Measurements from ENCODE around the gene IRS2.

IRS2 gene

DNA sequence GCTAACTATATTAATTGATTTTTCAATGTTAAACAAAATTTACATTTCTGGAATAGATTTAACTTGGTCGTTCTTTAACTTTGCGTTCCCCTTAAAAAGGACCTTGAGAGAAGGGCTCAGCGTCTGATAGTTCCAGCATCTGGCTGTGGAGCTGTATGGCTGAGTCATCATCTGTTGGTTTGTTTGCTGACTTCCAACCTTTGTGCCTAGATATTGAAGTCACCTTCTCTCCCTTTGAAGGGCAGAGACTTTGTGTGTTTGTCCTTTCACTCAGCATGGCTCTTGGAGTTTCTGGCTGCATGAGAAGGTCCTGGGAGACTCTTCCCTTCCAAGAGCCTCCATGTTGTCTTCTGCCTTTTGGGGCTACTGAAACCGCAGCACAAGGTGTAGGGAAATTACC is 16.6 kb upstream of the IRS2 start:
- no peak for DNase-seq

DNA sequence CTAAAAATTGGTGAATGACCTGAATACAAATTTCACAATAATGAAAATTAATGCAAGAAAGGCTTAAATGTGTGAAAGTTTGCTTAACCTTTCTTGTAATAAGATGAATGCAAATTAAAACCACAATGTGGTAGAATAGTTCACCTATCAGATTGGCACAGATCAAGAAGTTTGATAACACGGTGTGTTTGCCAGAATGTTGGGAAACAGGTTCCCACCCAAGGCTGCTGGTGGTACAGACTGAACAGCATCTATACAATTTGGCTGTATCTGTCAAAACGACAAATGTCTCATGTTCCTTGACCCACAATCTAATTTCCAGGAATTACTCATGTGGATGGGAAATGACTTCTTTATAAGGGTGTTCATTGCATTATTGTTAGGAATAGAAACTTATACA is 8.6 kb upstream of the IRS2 start:
- DNase-seq, result no peak

DNA sequence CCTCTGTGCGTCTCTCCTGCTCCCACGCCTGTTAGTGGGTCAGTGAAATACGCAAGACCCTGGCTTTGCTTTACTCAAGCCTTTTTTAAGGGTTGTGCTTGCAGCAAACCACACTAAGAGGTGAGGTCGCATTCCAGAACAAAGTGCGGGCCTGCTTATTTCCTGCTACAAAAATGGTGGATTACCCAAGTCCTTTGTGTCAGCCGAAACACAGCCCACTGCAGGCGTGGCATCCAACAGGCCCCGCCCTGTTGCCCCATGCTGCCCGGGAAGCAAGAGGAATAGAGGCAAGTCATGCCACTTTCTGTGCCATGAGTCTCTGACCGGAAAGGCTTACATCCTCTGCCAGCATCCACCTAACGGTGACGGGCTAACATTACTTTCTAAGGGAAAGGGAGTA is 7.7 kb upstream of the IRS2 start:
- no peak for DNase-seq

DNA sequence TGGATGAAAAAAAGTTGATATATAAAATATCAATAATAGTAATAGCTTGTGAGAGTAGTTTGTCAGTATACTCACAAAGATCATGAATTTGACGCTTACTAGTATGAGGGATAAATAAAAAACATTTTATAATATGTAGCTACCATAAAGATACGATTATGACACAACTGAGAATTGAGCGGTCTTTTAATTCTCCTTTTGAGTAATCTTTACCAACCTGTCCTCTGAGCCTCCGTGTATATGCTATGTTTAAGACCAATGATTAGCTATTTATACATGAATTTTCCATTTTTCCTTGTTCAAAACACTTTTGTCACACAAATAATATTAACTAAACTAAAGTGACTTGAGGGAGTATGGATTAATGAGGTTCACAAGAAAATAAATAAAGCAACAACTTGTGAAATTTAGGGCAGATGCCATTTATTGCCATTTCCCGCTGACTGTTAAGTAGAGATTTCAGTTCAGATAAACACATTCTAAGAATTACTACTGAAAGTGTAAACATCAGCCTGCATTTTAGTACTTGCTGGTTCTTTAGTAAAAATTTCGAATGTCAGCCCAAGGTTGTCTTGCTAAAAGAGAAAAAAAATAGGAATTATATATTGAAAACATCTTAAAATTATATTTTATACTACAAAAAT is 6.2 kb upstream of the IRS2 start:
- DNase-seq, result no peak

DNA sequence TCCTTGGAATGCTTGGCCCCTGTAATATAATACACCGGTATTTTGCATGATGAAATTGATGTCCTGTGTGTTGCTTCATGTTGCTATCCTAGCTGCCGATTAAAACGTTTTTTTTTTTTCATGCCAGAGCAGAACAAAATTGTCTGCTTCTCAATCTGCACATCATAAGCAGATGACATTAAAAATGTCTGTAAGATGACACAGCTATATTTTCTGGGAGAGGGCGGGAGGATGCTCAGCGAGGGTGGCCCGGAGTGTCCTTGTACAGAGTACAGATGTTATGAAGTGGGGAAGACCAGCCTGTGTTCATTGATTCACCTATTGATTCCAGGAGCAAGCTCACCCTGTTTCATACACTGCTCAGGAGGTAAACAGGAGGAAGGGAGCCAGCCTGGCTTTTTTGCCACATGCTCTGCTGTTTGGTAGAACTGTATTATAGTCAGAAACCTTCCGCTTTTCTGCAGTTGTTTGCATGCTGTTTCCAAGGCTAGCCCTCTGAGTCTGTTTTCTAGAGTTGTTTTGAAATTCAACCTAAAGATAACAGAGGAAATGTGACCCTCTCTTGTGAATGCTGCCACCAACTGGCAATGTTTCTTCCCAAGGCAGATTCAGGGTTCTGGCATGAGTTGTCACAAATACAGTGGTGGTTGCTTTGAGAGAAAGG is 4.7 kb upstream of the IRS2 start:
- DNase-seq, result no peak

DNA sequence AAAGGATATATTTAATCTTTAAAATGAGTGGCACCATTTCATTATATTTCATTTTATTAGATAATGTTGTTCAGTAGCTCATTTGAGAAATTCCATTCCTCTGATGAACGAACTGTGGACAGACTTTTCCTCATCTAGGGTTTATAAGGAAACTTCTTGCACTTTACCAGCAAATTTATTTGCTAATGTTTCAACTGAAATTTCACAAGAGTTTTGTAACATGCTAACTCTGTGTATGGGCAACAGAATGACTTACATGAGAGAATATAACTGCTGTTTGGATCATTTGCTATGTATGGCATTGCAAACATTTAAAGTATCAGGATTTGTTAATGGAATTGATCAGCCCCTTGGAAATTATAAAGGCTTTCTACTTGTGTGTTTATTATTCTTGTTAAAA is 3.7 kb upstream of the IRS2 start:
- DNase-seq, result no peak

DNA sequence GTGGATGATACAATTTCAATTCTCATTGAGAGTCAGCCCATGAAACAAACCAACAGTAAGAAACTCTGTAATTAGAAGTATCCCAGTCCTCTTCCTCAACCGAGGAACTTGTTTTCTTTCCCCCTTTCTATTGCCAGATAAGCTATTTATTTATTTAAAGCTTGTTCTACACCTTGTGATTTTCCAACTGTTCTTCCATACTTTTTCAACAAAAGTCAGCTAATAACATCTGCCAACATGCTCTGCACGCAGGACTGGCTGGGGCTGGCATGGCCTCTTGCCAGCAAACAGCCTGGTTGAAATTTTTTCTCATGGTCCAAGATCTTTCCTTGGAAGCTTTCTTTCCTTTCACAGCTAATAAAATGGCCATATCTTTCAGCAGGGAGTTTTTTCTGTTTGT is 2.9 kb upstream of the IRS2 start:
- DNase-seq, result no peak

DNA sequence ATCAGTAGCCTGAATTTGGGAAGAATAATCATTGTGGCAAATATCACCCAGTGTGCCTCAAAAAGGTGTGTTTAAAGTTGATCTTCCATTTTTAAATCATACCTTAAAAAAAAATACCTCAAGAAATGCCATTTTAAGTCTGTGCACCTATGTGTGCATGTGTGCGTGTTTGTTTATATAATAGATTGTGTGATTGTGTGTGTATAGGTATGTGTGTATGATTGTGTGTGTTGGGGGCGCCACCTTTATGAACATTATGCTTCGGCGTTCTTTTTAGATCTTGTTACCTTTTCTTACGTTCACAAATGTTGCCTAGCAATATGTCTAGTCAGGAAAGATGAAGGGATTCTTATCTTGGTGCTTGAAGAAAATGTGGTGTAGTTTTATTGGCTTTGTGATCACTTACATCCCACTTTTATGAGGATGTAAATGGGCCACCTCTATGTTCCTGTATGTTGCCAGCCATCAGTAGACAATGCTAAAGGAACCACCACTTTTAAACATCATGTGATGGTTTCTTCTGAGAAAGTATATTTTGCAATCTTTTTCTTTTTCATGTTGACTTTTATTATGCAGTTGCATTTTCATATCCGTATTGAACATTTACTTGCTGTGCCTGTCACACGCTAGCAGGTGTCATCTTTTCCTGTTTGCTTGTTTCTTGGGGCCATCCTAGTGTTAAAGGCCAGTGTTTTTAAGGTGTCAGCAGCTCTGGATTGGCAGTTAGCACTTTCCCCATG is 2.2 kb upstream of the IRS2 start:
- no peak for DNase-seq

DNA sequence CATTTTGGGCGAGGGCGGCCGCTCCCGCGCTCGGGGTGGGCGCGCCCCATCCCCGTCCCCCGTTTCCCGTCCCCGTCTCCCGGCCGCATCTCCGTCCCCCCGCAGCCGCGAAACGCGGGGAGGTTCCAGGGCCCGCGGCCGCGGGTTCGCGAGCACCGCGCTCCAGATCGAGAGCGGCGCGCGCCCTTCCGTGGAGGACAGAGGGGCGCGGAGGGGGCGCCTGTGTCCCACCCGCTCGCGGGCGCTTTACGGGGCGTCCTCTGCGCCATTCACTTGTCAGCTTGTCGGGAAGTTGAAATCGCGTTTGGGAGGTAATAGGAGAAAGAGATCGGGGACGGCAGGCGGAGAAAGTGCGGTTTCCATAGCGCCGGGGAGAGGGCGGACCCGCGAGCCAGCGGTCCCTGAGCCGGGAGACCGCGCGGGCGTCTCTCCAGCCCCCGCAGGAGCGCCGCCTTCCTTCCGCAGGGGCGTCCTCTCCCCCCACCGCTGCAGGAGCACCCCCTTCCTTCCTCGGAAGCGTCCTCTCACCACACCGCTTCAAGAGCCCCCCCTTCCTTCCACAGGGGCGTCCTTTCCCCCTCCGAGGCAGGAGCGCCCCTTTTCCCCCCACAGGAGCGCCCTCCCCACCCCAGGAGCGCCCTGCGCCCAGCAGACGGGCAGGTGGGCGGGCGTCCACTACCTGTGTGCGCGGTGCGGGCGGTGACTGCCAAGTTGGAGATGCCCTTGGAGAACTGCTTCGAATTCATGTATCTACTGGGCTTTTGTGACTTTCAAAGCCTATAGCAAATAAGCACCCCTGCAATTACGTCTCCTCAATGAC is 962 bp upstream of the IRS2 start:
- DNase-seq, result peak; percentile 36 to 40

DNA sequence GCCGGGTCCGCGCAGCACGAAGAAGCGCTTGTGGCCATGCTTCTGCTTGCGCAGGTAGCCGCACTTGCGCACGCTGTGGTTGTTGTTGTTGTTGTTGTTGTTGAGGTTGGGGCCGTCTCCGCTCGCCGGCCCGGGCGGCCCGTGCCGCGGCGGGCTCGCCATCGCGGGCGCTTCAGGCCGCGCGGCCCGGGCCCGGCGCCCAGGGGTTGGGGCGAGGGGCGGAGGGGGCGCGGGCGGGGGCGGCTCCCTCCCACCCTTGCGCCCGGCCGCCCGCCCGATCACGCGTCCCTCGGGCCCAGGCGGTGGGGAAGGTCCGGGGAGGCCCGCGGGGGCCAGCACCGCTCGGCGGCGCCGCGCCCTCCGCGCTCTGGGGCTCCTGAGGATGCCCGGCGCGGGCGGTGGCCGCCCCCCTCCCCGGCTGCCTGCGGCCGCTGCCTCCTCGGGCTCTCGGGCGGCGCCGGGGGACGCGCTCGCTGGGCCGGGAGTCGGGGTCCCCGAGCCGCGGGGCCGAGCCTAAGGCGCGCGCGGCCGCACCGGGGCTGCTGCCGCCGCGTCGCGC is 412 bp downstream of the IRS2 start:
- peak in 1 of 2 donors; percentile 19 for DNase-seq

DNA sequence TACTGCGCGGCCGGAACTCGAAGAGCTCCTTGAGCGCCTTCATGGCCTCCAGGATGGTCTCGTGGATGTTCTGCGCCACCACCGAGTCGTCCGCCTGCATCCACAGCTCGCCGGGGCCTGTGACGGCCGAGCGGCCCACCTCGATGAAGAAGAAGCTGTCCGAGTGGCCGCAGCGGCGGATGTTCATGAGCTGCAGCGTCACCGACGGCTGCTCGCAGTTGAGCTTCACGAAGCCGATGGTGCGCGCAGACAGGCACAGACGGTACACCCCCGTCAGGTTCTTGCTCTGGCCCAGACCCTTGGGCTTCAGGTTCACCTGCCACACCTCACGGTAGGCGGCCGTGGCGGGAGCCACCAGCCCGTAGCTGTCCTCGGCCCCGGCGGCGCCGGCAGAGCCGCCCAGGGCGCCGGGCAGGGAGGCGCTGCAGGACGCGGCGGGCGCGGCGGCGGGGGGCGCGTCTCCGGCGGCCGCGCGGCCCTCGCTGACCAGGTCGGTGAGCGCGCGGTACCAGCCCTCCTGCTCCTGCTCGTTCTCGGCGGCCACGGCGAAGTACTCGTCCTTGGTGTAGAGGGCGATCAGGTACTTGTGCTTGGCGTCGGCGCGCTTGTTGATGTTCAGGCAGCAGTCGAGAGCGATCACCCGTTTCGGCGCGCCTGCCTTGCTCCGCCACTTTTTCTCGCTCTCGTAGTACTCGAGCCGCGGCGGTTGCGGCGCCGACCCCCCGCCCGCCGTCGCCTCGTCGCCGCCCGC is 1.1 kb downstream of the IRS2 start:
- peak; percentile 51 for DNase-seq

DNA sequence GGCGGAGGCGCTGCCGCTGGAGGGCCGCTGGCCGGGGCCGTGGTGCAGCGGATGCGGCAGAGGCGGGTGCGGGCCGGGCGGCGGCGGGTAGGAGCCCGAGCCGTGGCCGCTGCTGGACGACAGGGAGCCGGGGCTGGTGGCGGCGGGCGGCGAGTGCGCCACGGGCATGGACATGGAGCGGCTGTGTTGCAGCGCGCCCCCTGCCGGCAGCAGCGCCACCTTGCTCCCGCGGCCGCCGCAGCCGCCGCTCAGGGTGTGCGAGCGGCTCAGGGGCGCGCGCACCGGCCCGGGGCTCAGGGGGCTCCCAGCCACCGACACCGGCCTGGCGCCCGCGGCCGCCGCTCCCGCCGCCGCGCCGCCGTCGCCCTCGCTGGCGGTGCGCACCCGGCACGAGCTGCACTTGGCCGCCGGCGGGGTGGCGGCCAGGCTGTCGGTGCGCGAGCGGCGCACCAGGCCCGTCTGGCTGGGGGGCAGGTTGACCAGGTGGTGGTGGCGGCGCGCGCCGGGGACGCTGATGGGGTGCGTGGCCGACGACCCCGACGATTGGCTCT is 1.7 kb downstream of the IRS2 start:
- peak; percentile 77 to 79 for DNase-seq

DNA sequence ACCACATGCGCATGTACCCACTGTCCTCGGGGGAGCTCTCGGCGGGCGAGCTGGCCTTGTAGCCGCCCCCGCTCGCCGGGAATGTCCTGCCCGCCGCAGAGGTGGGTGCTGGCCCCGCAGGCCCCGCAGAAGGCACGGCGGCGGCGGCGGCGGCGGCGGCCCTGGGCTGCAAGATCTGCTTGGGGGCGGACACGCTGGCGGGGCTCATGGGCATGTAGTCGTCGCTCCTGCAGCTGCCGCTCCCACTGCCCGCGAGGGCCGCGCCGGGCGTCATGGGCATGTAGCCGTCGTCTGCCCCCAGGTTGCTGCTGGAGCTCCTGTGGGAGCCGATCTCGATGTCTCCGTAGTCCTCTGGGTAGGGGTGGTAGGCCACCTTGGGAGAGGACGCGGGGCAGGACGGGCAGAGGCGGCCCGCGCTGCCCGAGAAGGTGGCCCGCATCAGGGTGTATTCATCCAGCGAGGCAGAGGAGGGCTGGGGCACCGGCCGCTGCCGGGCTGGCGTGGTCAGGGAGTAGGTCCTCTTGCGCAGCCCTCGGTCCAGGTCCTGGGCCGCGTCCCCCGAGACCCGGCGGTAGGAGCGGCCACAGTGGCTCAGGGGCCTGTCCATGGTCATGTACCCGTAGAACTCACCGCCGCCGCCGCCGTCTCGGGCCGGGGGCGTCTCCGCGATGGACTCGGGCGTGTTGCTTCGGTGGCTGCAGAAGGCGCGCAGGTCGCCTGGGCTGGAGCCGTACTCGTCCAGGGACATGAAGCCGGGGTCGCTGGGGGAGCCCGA is 2.4 kb downstream of the IRS2 start:
- DNase-seq, result no peak

DNA sequence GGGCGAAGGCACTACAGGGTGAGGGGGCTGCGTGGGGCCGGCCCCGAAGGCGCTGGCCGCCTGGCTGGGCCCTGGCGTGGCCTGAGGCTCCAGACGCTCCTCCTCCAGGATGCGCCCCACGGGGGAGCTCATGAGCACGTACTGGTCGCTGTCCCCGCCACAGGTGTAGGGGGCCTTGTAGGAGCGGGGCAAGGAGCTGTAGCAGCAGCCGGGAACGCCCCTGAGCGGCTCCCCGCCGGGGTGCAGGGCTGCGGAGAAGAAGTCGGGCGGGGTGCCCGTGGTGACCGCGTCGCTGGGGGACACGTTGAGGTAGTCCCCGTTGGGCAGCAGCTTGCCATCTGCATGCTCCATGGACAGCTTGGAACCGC is 3.0 kb downstream of the IRS2 start:
- DNase-seq, result no peak

DNA sequence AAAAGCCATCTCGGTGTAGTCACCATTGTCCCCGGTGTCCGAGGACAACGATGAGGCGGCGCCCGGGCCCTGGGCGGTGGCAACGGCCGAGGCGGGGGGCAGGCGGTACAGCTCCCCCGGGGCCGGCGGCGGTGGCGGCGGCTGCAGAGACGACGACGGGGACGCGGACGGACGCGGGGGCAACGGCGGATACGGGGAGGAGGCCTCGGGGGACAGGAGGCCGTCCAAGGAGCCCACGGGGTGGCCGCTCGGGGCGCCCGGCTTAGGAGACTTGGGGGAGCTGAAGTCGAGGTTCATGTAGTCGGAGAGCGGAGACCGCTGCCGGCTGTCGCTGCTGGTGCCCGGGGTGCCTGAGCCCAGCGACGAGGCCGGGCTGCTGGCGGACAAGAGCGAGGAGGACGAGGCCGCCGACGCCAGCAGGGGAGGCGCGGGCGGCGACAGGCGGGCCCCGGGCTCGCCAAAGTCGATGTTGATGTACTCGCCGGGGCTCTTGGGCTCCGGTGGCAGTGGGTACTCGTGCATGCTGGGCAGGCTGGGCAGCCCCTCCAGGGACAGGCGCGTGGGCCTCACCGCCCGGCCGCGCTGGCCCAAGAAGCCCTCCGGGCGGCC is 3.5 kb downstream of the IRS2 start:
- no peak for DNase-seq

DNA sequence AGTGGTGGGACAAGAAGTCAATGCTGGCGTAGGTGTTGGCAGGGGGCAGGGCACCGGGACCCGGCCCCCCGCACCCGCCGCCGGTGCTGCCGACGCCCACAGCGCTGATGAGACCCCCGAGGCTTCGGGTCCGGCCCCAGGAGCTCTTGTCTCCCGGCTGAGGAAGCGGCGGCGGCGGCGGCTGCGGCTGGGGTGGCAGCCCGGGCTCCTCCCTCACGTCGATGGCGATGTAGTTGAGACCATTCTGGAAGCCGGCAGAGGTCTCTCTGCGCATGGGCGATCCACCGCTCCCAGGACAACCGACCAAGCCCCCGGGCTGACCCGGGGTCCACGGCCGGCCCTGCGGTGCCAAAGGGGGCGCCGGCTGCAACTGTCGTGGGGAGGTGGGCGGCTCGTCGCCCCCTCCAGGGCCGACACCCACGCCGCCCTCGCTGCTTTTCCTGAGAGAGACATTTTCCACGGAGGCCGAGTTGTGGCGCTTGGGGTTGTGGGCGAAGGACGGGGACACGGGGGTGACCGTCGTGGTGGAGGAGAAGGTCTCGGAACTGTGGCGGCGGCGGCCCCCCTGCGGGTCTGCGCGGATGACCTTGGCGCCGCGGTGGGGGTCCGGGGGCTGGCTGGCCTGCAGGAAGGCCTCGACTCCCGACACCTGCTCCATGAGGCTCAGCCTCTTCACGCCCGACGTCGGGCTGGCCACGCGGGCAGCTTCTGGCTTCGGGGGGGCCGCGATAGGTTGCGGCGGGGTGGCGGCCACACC is 4.1 kb downstream of the IRS2 start:
- no peak for DNase-seq

DNA sequence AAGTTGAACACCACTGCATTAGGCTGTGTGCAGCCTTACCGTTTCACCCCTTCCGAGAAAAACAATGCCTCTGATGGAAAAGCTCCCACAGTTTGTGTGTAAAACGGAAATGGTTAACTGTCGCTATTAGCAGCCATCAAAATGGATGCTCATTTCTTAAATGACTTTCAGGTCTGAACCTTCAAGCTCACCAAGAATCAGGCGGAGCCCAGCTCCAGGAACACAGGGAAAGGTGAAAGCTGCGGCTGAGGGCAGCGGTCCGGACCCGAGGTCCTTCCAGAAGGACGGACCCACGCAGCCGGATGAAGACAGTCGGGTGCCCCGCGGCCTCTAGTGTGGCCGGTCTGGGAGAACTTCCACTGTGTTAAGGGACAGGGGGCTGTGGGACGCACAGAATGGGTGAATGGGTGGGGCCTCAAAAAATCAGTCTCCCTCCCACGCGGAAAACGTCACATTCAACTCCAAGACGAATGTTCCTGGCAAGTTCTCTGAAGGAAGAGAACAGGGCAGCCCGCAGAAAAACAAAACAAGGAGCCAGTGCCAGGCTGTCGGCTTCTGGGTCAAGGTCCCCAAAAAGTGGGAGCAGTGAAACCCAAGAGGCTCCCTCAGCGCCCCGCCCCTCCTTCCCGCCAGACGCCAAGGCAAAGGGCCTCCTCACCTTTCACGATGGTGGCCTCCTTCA is 4.9 kb downstream of the IRS2 start:
- no peak for DNase-seq

DNA sequence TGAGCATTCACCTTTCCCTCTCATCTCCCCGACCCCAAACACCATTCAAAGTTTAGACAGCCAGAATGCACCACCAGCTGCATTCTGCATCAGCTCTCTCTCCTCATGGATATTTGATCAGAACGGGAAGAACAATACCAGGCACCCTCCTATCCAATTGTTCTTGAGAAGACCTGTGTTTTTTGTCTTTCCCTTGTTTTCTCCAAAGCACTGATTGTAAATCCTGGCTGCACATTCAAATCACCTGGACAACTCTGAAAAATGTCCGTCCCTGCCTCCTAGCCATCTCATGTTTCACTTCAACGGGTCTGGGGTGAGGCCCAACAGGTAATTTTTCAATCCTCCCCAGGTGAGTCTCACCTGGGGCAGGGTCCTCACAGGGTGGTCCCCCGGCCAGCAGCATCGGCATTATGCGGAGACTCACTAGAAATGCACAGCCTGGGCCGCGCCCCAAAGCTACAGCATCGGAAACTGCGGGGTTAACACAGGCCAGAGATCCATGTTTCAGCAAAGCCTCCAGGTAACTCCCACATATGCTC is 5.5 kb downstream of the IRS2 start:
- no peak for DNase-seq

DNA sequence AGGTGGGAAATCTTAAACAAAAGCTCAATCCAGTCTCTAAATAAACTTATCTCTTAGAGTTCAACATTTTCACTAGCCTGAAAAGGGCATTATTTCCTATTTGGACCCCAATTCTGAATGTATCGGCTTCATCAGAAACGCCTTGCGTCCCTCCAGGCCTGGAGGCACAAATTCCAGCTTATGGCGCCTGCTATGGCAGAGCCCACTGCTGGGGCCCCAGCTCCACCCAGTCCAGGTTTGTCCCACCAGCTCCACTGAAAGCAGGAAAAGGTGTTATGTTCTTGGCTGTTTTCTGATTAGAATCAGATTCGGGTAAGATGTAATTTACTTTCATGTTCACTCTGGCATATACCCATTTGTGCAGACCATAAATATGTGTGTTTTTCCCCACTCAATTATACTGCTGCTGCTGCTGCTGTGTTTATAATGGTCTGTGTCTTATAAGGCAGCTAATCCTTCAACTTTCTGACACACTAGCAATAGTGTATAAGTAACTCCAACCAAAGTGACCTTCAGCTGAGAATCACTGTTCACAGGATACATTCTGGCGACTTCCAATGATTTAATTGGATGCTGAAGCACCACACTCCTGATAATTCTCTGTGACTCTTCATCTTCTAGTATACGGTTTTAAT is 6.4 kb downstream of the IRS2 start:
- no peak for DNase-seq
